GOT3 (cell line): ENCODE data around the gene EFCAB13.
"Not testable (repeated sequence)": the region's sequence is repeated elsewhere in the genome, so short reads cannot be mapped to it uniquely, and the experiment has no call there.

Experiments used
- DNase-seq: peaks from one replicate; lab custom pipeline; 2025; ENCODE audit warnings: mixed read lengths; lab: John Stamatoyannopoulos, UW

Gene EFCAB13

DNA sequence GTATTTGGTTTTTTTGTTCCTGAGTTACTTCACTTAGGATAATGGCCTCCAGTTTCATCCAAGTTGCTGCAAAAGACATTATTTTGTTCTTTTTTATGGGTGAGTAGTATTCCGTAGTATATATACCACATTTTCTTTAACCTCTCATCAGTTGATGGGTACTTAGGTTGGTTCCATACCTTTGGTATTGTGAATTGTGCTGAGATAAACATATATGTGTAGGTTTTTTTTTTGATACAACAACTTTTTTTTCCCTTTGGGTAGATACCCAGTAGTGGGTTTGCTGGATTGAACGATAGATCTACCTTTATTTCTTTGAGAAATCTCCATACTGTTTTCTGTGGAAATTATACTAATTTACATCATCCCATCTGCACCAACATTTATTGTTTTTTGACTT, 6.8 kb downstream of the EFCAB13 start:
- DNase-seq = no peak

DNA sequence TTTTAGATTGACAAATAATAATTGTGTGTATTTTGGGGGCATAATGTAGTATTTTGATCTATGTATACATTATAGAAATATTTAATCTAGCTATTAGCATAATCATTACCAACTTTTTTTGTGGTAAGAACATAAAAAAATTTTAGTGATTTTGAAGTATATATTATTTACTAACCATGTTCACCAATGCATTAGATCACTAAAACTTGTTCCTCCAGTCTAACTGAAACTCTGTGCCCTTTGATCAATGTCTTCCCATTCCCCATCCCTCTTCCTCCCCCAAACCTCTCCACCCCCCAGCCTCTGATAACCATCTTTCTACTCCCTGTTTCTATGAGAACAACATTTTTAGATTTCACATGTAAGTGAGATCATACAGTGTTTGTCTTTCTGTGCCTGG, 8.5 kb downstream of the EFCAB13 start:
- DNase-seq = no peak

DNA sequence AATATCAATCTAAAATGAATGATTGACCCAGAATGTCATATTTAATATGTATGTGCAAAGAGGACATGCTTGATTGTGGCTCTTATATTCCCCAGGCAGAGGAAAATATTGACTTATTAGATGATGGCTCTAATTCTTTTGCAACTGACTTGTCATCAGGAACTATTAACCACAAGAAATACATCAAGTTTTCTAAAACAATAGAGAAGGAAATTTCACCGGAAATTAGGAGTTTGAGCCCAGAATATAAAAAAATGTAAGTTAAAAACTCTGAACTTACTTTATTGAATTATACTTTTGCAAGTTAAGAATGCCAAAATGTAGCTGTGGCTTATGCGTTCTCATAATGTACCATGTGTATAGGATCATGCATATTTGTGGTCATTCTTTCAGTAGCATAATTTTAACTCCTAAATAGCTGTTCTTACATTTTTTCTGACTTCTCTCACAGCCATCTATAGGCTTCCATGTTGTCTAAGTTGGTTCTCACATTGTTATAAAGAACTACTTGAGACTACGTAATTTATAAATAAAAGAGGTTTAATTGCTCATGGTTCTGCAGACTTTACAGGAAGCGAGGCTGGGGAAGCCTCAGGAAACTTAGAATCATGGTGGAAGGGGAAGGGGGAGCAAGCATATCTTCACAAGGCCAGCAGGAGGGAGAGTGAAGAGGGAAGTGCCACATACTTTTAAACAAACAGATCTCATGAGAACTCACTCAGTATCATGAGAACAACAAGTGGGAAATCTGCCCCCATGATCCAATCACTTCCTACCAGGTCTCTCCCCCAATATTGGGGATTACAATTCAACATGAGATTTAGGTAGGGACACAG, 11.6 kb downstream of the EFCAB13 start:
- no peak for DNase-seq

DNA sequence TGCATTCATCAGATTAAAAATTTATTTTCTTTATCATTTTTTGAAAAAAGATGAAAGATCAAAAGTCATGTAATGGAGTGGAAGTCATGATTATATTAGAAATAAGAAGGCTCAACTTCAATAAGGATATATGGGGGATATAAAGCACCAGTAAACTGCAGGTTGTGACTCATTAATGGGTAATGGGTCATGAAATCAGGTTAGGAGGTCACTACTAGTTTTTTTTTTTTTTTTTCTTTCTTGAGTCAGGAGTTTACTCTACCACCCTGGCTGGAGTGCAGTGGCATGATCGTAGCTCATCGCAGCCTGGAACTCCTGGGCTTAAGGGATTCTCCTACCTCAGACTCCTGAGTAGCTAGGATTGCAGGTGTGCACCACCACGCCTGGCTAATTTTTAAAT, 14.3 kb downstream of the EFCAB13 start:
- no peak for DNase-seq

DNA sequence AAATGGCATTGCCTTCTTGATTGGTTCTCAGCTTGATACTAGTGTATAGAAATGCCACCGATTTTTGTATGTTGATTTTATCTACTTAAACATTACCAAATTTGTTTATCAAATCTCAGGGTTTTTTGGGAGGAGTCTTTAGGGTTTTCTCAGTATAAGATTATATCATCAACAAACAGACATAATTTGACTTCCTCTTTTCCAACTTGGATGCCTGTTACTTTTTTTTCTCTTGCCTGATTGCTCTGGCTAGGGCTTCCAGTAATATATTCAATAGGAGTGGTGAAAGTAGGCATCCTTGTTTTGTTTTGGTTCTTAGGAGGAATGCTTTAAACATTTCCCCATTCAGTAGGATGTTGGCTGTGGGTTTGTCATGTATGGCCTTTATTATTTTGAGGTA, 29.1 kb downstream of the EFCAB13 start:
- DNase-seq = no peak

DNA sequence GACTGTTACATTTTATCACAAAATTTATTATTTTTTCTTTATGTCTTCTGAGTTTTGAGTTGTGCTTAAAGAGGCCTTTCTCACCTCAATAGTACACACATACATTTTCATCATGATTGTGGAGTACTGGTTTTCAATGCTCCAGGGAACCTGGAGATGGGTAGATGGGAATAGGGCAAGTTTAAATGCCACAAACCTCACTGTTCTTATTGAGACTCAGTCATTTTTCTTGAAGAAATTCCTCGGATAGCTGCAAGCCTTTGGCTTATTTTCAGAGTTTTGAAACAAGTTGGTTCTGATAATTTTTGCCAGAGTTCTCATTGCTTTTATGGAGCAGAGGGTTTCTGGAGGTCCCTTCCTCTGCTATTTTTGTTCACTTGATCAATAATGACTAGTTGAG, 34.9 kb downstream of the EFCAB13 start:
- no peak for DNase-seq

DNA sequence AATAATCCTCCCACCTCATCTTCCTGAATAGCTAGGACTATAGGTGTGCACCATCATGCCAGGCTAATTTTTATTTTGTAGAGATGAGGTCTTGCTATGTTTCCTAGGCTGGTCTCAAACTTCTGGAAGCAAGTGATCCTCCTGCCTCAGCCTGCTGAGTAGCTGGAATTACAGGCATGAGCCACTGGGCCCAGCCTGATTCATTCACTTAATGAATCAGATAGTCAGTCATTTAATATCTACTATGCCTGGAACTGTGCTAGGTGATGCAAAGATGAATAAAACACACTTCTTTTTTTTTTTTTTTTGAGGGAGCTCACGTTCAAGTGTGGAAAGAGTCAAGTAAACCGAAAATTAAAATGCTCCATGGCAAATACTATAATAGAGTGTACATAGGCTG, 39.4 kb downstream of the EFCAB13 start:
- DNase-seq = no peak

DNA sequence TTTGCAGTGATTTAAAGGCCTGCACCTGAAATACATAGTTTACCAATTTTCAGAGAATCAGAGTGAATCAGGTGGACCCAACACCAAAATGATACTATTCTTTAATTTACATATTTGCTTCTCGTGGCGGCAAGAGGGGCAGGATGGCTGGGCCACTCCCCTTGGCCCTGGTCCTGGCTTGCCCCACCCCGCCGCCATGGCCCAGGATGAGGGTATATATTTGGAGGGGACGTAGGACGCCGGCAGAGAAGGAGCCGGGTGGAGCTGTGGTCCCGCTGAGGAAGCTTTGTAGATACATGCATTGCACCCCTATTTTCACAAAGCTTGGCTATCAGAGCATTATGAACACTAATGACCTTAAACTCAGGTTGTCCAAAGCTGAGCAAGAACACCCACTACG, 43.5 kb downstream of the EFCAB13 start:
- DNase-seq = no peak

DNA sequence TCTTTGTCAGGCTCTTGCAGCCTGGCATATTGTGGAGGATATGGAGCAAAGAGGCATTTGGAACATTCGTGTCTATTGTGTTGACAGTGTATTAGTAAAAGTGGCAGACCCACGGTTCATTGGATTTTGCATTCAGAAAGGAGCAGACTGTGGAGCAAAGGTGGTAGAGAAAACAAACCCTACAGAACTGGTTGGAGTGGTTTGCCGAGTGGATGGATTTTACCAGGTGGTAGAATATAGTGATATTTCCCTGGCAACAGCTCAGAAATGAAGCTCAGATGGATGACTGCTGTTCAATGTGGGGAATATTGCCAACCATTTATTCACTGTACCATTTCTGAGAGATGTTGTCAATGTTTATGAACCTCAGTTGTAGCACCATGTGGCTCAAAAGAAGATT, 44.5 kb downstream of the EFCAB13 start:
- DNase-seq = no peak

DNA sequence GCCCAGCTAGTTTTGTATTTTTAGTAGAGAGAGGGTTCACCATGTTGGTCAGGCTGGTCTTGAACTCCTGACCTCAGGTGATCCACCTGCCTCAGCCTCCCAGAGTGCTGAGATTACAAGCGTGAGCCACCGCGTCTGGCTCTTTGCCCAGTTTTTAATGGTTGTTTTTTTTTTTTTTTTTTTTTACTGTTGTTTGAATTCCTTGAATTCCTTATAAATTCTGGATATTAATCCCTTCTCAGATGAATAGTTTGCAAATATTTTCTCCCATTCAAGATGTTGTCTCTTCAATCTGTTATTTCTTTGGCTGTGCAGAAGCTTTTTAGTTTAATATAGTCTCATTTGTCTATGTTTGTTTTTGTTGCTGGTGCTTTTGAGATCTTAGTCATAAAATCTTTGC, 47.1 kb downstream of the EFCAB13 start:
- DNase-seq = not testable (repeated sequence)

DNA sequence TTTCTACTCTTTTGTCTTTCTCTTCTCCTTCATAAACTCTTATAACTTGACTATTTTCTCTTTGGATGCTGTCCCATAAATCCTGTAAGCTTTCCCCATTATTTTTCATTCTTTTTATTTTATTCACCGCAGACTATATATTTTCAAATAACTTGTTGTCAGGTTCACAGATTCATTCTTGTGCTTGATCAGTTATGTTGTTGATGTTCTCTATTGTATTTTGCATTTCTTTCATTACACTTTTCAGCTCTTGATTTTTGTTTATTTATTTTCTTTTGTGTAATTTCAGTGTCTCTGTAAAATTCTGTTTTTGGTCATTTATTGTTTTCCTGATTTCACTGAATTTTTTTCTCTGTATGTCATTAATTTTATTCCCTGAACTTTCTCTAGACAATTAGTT, 49.2 kb downstream of the EFCAB13 start:
- no peak for DNase-seq

DNA sequence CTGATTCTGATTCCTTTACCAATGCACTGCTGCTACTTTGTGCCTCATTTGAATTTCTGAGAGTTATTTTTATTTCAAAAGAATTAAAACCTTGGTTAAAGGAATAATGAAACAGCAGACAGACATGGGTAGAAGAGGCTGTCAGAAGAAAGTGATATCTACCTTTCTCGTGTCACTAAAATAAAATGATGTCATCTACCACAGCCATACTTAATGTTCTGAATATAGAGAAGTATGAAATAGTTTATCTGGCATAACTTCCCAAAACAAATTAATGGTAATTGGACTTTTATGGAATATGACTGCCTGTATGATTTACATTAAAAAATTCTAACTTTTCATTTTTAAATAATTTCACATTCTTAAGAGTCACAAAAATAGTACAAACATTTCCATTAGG, 52.5 kb downstream of the EFCAB13 start:
- no peak for DNase-seq

DNA sequence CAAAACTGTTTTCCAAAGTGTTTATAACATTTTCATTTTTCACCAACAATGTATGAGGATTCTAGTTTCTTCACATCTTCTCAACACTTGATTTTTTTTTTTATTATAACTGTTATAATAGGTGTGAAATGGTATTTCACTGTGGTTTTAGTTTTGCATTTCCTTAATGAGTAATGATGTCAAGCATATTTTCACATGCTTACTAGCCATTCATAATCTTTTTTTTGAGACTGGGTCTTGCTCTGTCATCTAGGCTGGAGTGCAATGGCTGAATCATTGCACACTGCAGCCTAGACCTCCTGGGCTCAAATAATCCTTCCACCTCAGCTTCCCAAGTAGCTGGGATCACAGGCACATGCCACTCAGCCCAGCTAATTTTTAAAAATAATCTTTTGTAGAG, 65.1 kb downstream of the EFCAB13 start:
- DNase-seq = no peak

DNA sequence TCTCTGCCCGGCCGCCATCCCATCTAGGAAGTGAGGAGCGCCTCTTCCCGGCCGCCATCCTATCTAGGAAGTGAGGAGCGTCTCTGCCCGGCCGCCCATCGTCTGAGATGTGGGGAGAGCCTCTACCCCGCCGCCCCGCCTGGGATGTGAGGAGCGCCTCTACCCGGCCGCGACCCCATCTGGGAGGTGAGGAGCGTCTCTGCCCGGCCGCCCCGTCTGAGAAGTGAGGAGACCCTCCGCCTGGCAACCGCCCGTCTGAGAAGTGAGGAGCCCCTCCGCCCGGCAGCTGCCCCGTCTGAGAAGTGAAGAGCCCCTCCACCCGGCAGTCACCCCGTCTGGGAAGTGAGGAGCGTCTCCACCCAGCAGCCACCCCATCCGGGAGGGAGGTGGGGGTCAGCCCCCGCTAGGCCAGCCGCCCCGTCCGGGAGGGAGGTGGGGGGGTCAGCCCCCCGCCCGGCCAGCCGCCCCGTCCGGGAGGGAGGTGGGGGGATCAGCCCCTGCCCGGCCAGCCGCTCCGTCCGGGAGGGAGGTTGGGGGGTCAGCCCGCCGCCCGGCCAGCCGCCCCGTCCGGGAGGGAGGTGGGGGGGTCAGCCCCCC, 73.9 kb downstream of the EFCAB13 start:
- not testable (repeated sequence) for DNase-seq

DNA sequence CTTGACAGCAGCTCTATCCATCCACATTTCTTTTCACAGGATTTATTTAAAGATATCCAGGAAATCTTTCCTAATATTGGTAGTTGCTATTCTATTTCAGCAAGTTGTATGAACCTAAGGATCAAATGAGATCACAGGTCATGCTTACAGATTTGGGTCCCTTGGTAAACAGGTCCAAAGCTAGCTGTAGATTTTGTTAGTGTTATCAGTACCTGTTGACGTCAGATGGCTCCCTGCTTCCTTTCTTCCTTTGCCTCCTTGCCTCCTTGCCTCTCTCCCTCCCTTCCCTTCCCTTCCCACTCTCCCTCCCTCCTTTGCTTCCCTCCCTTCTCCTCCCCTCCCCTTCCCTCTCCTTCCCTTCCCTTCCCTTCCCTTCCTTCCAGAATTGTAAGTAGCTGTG, 76.6 kb downstream of the EFCAB13 start:
- DNase-seq = no peak

DNA sequence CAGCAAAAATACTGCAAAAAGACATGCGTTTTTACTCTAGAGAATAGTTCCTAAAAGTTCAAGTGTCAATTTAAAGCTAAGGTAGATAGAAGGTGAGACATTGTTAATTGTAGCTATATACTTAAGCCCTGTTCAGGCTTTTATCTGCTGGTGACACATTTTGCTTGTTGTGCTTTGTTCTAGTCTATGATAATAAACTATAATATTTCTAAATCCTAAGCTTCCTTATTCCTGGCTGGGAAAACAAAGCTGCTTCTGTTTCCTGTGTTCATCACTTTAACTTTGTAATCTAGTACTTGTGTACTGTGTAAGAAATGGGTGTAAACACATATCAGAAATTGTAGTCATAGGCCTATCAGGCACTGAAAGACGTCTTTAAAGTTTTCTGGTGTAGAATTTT, 77.3 kb downstream of the EFCAB13 start:
- DNase-seq = no peak

DNA sequence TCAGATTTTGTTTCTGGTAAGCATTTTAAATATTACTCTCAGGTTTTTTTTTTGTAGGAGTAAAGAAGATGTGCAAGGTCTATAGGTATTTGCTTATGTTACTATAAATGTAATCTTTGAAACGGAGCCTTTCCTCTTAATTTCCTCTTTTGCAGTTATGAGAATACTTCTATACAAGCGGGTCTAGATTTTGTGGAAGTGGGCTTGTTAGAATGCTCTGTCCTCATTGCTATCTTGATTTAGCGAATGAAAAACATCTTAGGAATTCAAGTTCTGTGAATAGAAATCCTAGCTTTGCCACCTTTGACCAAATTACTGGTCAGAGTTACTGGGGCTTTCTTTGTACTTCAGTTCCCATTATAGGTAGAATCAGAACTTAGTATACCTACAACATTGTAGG, 80.3 kb downstream of the EFCAB13 start:
- no peak for DNase-seq

DNA sequence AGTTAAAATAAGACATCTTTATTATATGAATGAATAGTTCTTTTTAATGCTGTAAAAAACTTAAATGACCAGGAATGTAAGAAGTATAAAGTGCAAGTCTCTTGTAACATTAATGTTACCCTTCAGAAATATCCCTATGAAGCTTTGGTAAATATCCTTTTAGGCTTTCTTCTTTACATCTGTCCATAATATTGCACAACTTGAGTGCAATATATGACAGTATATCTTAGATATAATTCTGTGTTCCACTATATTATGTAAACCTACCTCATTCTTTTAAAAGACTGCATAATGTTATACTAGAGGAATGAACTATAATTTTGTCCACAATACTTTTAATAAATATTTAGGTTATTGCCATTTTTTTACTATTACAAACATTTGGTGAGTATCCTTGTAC, 81.1 kb downstream of the EFCAB13 start:
- DNase-seq = no peak

DNA sequence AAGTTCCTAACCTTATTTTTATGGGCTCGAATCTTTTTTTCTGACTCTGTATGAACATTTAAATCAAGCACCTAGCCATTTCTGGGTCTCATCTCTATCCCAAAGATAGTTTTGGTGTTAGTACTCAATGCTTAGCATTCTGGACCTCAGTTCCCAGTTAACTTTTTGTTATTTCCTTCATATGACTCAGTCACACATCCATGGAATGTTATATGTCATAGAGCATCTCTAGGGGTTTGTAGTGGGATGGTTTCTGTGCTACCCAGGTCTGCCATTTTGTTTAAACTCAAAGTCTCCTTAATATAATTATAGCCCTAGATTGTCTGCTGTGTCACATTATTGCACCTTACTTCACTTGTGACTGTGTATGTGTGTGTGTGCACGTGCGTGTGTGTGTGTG, 90.1 kb downstream of the EFCAB13 start:
- no peak for DNase-seq

DNA sequence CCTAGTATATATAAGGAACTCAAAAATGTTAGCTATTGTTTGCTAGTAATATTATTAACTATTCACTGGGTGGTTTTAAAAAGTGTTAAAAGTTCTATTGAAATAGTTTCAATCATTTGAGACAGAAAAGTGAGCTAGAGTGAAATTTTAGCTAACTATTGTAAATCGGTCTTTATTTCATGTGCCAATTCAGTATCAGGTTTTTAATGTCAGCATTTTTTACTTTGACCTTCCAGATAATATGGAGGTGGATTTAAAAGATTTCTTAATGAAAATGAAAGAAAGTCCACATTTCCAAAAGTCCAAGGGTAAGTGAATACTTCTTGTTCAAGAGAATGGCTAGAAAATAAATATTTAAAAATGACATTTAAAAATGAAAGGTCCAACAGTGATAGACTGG, 90.9 kb downstream of the EFCAB13 start:
- no peak for DNase-seq

DNA sequence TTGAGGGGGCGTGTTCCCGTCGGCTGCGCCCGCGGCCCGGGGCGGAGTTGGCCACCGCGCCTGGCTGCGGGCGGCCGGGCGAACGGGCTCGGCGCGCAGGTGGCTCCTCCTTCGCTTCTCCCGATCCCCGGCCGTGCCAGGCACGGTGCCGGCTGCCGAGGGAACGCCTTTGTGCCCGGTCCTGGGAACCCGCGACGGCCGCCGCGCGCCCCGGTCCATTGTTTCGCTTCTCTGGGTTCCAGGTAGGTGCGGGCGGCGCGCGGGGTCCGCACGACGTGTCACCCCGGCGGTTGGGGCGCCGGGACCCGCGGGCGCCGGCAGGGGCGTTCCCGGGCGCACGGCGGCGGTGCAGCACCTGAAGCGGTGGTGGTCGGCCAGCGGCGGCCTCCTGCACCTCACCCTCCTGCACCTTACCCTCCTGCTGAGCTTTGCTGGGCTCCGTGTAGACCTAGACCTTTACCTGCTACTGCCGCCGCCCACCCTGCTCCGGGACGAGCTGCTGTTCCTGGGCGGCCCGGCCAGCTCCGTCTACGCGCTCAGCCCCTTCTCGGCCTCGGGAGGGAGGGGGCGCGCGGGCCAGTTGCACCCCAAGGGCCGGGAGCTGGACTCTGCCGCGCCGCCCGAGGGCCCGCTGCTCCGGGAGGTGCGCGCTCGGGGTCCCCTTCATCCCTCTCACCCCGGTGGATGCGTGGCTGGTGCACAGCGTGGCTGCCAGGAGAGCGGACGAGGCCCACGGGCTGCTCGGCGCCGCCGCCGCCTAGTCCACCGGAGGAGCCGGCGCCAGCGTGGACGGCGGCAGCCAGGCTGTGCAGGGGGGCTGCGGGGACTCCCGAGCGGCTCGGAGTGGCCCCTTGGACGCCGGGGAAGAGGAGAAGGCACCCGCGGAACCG, 99.9 kb downstream of the EFCAB13 start:
- no peak for DNase-seq

DNA sequence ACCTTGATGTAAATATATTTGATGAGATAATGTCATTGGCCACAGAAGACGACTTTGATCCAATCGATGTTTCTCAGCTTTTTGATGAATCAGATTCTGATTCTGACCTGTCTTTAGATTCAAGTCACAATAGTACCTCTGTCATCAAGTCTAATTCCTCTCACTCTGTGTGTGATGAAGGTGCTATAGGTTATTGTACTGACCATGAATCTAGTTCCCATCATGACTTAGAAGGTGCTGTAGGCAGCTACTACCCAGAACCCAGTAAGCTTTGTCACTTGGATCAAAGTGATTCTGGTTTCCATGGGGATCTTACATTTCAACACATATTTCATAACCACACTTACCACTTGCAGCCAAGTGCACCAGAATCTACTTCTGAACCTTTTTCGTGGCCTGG, 101.5 kb downstream of the EFCAB13 start:
- not testable (repeated sequence) for DNase-seq
